Adrenal gland (tissue), 12 donors: ENCODE results near the gene COL1A1. TPM values are rescaled to one million over a fixed set of nuclear protein-coding genes. Genes with fewer than 3 reads are reported as not detected.

Experiments
- DNase-seq, 7 donors: peaks; one replicate each; pipeline ENCODE4 v3.0.0-alpha.2; 2019 to 2020
- H3K27ac ChIP-seq, 5 donors: fragments of 200-600 bp; sonication (generic) in 4 of 5; 1 replicate in 3 of 5; 2 replicates in 2 of 5; pipeline versions ENCODE4 v1.5.1 to v1.8.0; 2016 to 2020; ENCODE audit warnings: mild to moderate bottlenecking in 1 of 5
- H3K27me3 ChIP-seq: fragments of 200-600 bp; 2 replicates; pipeline ENCODE4 v1.8.0; 2021
- H3K36me3 ChIP-seq, 2 donors: fragments of 200-600 bp; replicated peaks in 1 of 2; 1 replicate in 1 of 2; 2 replicates in 1 of 2; pipeline versions ENCODE4 v1.5.1 to v1.8.0; 2018 to 2022
- H3K4me1 ChIP-seq, 2 donors: fragments of 200-600 bp; replicated peaks in 1 of 2; 1 replicate in 1 of 2; 2 replicates in 1 of 2; pipeline versions ENCODE4 v1.5.1 to v1.8.0; 2018 to 2021
- H3K4me3 ChIP-seq, 4 donors: fragments of 200-600 bp; sonication (generic) in 3 of 4; one replicate each; pipeline ENCODE4 v1.5.1; 2016 to 2018
- H3K9me3 ChIP-seq, 3 donors: fragments of 200-600 bp; sonication (generic) in 1 of 3; replicated peaks in 1 of 3; 1 replicate in 2 of 3; 2 replicates in 1 of 3; pipeline versions ENCODE4 v1.5.1 to v1.8.0; 2016 to 2021
- POLR2A ChIP-seq, 2 donors: fragments of 450-650 bp; IDR thresholded peaks; one replicate each; pipeline ENCODE4 v1.6.1; 2017; ENCODE audit warnings: antibody characterized with exemption in 2 of 2, mild to moderate bottlenecking in 2 of 2, moderate library complexity in 1 of 2
- WGBS, 4 donors: extraction: QIAGEN DNeasy Blood & Tissue Kit in 2 of 4; methylation state at CpG; one replicate each; pipeline versions ENCODE4 v1.1.5 to v1.1.7; 2013 to 2017; 5-methylcytosine and 5-hydroxymethylcytosine counted together
- intact Hi-C, 2 donors: fragments of 100-400 bp; cut with DNase I; formaldehyde crosslinking; loops; one replicate each; pipeline versions ENCODE4 v1.14.1 to v1.15.0; 2022 to 2023
- polyA plus RNA-seq, 3 donors: library from polyadenylated mRNA; stranded (reverse); fragments of 200-250 nt in 2 of 3; fragments of 350-450 nt in 1 of 3; fragmentation: Illumina TruSeq in 1 of 3; extraction: RNeasy Lipid Tissue Mini Kit (QIAGEN cat#74804) in 1 of 3; gene quantifications; one replicate each; pipeline ENCODE4 v1.2.3, GENCODE V29; 2013 to 2014
- total RNA-seq, 9 donors: library from RNA; depleted of rRNA in 4 of 9; stranded (reverse); fragments of >200 nt in 4 of 9; fragments of 120-200 nt in 1 of 9; fragmentation: NEBNext Ultra II Directional in 1 of 9; extraction: Animal tissue kit (Norgen Biotek cat#: 25700) in 1 of 9; gene quantifications; one replicate each; pipeline versions ENCODE4 v1.1.0 to v1.2.4, GENCODE V29; 2013 to 2023
- TF ChIP-seq, protein P1 (sequence below), 6 experiments: fragments of 450-650 bp in 4 of 6; fragments of 200-600 bp in 2 of 6; sonication (generic) in 1 of 6; IDR thresholded peaks; 1 replicate in 5 of 6; 2 replicates in 1 of 6; pipeline versions ENCODE4 v1.5.1 to v1.8.0; 2016 to 2021; ENCODE audit warnings: antibody characterized with exemption in 6 of 6, mild to moderate bottlenecking in 2 of 6, moderate library complexity in 1 of 6
- donor health status: healthy with polysubstance abuse.
- donor health status: Bipolar disorder and iron deficiency.
- donor health status: DM: yes; HTN: yes; CAD: no.
- donor health status: DM: no; HTN: no; CAD: no.
- donor health status: DM: no; HTN: no; CAD: no.
- donor health status: DM: yes; HTN: yes; CAD: no.

The COL1A1 gene
- total and polyA plus RNA-seq, 12 donors = 39.6 to 263 (median 87.2) TPM

DNA sequence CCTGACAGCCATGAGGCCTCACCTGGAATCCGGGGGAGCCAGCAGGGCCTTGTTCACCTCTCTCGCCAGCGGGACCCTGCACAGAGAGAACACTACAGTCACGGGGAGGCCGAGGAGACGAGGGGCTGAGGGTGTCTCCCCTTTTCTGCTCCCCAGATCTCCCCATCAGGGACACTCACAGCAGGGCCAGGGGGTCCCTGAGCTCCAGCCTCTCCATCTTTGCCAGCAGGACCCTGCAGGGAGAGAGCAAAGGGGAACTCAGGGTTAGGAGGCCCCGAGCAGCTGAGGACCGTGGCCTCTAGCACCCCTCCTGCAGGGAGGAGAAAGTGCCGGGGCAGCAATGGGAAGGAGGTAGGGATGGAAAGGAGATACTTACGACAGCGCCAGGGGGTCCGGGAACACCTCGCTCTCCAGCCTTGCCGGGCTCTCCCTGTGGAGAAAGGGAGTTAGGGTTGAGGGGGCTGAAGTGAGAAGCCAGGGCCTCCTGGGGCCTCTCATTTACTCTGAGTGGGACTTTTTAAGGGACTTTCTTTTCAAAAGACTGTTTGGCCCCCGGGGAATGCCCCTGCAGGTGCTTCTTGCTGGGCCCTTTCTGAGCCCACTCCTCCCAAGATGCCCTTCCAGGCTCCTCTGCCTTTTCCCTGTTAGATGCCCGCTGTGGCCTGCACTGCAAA, 8.7 kb downstream of the COL1A1 start:
- no peak for DNase-seq
- Histone ChIP-seq H3K4me3 (no peak overlapping the region), H3K27ac (no peak overlapping the region), H3K36me3 (peaks cover 0 to 26% of the 10 kb centered on the region in 2 donors), H3K27me3 (peaks cover 2% of the 10 kb centered on the region), H3K9me3 (no peaks in the 10 kb centered on the region), H3K4me1 (no peaks in the 10 kb centered on the region)
- intact Hi-C loops = no loop called here
- WGBS, 4 donors = 83 to 86% (median 84%) methylated on average over 16 of the region's 16 CpGs
- TF ChIP-seq, protein P1, sequence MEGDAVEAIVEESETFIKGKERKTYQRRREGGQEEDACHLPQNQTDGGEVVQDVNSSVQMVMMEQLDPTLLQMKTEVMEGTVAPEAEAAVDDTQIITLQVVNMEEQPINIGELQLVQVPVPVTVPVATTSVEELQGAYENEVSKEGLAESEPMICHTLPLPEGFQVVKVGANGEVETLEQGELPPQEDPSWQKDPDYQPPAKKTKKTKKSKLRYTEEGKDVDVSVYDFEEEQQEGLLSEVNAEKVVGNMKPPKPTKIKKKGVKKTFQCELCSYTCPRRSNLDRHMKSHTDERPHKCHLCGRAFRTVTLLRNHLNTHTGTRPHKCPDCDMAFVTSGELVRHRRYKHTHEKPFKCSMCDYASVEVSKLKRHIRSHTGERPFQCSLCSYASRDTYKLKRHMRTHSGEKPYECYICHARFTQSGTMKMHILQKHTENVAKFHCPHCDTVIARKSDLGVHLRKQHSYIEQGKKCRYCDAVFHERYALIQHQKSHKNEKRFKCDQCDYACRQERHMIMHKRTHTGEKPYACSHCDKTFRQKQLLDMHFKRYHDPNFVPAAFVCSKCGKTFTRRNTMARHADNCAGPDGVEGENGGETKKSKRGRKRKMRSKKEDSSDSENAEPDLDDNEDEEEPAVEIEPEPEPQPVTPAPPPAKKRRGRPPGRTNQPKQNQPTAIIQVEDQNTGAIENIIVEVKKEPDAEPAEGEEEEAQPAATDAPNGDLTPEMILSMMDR (IDR thresholded peaks at IDR 0.05) = no peak
- no peak for TF ChIP-seq POLR2A (IDR thresholded peaks at IDR 0.05)

DNA sequence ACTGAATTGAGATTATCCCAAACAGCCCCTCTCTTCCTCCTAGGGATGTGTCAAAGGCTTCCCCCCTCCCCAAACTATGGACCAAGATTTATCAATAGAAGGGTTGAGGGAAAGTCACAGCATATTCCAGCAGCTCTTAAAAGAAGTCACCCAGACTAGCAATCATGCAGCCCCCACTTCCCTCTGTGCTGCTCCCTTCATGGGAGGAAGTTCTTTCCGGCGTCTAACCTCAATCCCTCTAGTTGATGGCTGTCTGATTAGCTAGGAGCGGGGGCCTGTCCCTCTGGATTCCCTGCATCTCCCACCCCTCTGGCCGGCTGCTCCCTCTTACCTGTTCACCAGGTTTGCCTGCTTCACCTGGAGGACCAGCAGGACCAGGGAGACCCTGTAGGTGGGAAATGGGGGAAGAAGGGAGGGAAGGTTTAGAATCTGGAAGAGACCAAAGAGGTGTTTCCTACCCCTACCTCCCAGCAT, 9.2 kb downstream of the COL1A1 start:
- Histone ChIP-seq H3K4me3 (no peak overlapping the region), H3K27me3 (no peaks in the 10 kb centered on the region), H3K9me3 (no peaks in the 10 kb centered on the region), H3K27ac (no peak overlapping the region), H3K4me1 (no peaks in the 10 kb centered on the region), H3K36me3 (peaks cover 0 to 21% of the 10 kb centered on the region in 2 donors)
- WGBS, 4 donors = 68 to 88% (median 81%) methylated on average over 4 of the region's 4 CpGs
- intact Hi-C loops = no loop called here
- no peak for DNase-seq
- TF ChIP-seq POLR2A (IDR thresholded peaks at IDR 0.05) = no peak
- TF ChIP-seq, protein P1 (IDR thresholded peaks at IDR 0.05) = no peak

DNA sequence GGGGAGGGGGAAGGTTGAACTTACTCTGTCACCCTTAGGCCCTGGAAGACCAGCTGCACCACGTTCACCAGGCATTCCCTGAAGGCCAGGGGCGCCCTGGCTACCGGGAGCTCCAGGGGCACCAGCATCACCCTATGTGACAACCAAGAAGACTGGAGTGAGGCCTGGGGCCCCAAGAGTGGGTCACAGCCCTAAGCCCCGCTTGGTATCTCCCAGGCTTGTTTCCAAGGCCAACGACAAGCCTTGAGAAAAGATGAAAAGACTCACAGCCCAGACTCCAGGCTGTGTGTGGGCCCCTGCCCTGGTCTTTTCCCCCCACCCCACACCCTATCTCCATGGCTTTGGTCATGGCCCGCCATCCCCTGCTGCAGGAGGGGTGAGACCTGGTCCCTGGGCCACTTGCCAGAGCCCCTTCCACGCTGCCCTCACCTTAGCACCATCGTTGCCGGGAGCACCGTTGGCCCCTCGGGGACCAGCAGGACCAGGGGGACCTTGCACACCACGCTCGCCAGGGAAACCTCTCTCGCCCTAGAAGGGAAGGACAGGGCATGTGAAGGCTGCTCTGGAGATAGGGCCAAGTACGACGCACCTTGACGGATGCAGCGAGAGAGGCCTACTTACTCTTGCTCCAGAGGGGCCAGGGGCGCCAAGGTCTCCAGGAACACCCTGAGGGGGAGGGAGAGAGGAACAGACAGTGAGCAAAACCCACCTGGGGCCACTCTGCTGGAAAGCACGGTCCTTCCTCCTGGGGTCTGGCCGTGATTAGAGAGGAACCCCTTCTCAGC, 9.9 kb downstream of the COL1A1 start:
- H3K4me1 ChIP-seq = no peaks in the 10 kb centered on the region
- no peak overlapping the region for H3K27ac ChIP-seq
- H3K4me3 ChIP-seq = no peak overlapping the region
- no peak for TF ChIP-seq POLR2A (IDR thresholded peaks at IDR 0.05)
- TF ChIP-seq, protein P1 (IDR thresholded peaks at IDR 0.05) = no peak
- no peak for DNase-seq
- intact Hi-C loops = no loop called here
- no peaks in the 10 kb centered on the region for H3K27me3 ChIP-seq
- H3K9me3 ChIP-seq = no peaks in the 10 kb centered on the region
- WGBS, 4 donors = 51 to 74% (median 65%) methylated on average over 10 to 21 of the region's 21 CpGs
- H3K36me3 ChIP-seq = peaks cover 0 to 14% of the 10 kb centered on the region in 2 donors

DNA sequence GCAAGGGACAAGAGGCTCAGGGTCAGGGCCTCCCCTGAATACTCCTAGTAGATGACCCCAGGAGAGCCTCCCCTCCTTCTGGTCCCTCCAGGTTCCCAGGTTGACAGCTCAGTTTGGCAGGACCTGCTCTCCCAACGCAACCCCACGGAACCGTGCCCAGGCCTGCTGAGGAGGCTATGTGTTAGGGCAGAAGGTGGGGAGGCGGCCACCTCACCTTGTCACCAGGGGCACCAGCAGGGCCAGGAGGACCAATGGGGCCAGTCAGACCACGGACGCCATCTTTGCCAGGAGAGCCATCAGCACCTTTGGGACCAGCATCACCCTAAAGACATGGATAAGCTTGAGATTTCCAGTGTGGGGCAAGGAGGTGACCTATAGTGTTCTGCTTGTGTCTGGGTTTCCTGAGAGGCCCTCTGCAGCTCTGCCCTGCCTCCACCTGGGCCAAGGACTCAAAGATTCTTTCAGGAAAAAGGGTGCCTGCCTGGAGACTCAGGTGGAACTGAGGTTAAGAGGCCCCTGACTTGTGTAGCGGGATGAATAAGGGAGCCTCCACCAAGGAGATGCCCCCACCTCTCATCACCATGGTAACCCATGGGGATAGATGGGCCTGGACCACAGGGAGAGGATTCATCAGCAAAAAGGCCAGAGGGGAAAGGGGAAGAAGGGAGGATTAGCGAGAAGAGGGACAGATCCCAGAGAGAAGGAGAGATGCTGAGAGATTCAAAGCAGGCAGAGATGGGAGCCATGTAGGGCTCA, 10.7 kb downstream of the COL1A1 start:
- 81 to 88% (median 83%) methylated on average over 8 of the region's 8 CpGs for WGBS, 4 donors

More for the DNA sequence above, 10.7 kb downstream of the COL1A1 start:
- intact Hi-C loops = no loop called here
- Histone ChIP-seq H3K27ac (no peak overlapping the region), H3K36me3 (peaks cover 0 to 11% of the 10 kb centered on the region in 2 donors), H3K9me3 (no peaks in the 10 kb centered on the region), H3K4me3 (no peak overlapping the region), H3K4me1 (no peaks in the 10 kb centered on the region), H3K27me3 (no peaks in the 10 kb centered on the region)
- TF ChIP-seq, protein P1 (IDR thresholded peaks at IDR 0.05) = no peak
- no peak for TF ChIP-seq POLR2A (IDR thresholded peaks at IDR 0.05)
- DNase-seq = no peak
